Transverse colon (tissue), 4 donors: ENCODE results near the gene PTCHD4. TPM values are rescaled to one million over a fixed set of nuclear protein-coding genes. Genes with fewer than 3 reads are reported as not detected.

Source experiments
- DNase-seq: peaks from one replicate; pipeline ENCODE4 v3.0.0-alpha.2; 2019
- H3K27ac ChIP-seq, 4 donors: fragments of 200-600 bp; sonication (generic); 2 replicates each; pipeline ENCODE4 v1.5.1; 2016 to 2018; ENCODE audit warnings: inconsistent platforms in 4 of 4
- H3K27me3 ChIP-seq: fragments of 200-600 bp; sonication (generic); 2 replicates; pipeline ENCODE4 v1.5.1; 2017; ENCODE audit warnings: inconsistent platforms
- H3K36me3 ChIP-seq, 4 donors: fragments of 200-600 bp; sonication (generic); 2 replicates each; pipeline ENCODE4 v1.5.1; 2017 to 2019; ENCODE audit warnings: inconsistent platforms in 4 of 4
- H3K4me1 ChIP-seq, 4 donors: fragments of 200-600 bp; sonication (generic); 2 replicates each; pipeline ENCODE4 v1.5.1; 2017 to 2020; ENCODE audit warnings: inconsistent platforms in 4 of 4
- H3K4me3 ChIP-seq, 4 donors: fragments of 200-600 bp; sonication (generic); 1 replicate in 1 of 4; 2 replicates in 3 of 4; pipeline versions ENCODE4 v1.5.1 to v1.6.1; 2017 to 2019; ENCODE audit warnings: inconsistent platforms in 4 of 4
- H3K9me3 ChIP-seq, 2 donors: fragments of 200-600 bp; sonication (generic); 2 replicates each; pipeline ENCODE4 v1.5.1; 2017 to 2019; ENCODE audit warnings: inconsistent platforms in 2 of 2
- CTCF ChIP-seq, 5 experiments: fragments of 200-600 bp in 3 of 5; fragments of 450-650 bp in 2 of 5; sonication (generic) in 3 of 5; IDR thresholded peaks; 1 replicate in 2 of 5; 2 replicates in 3 of 5; pipeline ENCODE4 v1.5.1; 2016 to 2017; ENCODE audit warnings: antibody characterized with exemption in 5 of 5, inconsistent platforms in 3 of 5, mild to moderate bottlenecking in 2 of 5, moderate library complexity in 1 of 5
- EP300 ChIP-seq: sonication (generic); formaldehyde crosslinking; IDR thresholded peaks from one replicate; pipeline ENCODE4 v1.6.1; 2017; ENCODE audit warnings: antibody characterized with exemption, low read depth
- POLR2A ChIP-seq: fragments of 450-650 bp; IDR thresholded peaks from one replicate; pipeline ENCODE4 v1.6.1; 2016; ENCODE audit warnings: antibody characterized with exemption, mild to moderate bottlenecking, moderate library complexity
- POLR2AphosphoS5 ChIP-seq, 3 donors: sonication (generic); formaldehyde crosslinking; IDR thresholded peaks; one replicate each; pipeline ENCODE4 v1.6.1; 2016; ENCODE audit warnings: antibody characterized with exemption in 3 of 3
- WGBS, 2 donors: methylation state at CpG; one replicate each; pipeline ENCODE4 v1.1.5; 2018; ENCODE audit warnings: low coverage in 1 of 2; 5-methylcytosine and 5-hydroxymethylcytosine counted together
- in situ Hi-C, 4 donors: fragments of 200-750 bp; cut with MboI; loops; one replicate each; pipeline versions ENCODE4 v1.15.0 to v1.15.1; 2017; ENCODE audit warnings: low sequenced_read_pairs in 3 of 4, low pct_ligation_motif_present in 1 of 4, low pct_unique_long_range_greater_than_20kb in 1 of 4
- intact Hi-C: fragments of 100-400 bp; cut with DNase I; formaldehyde crosslinking; loops from one replicate; pipeline ENCODE4 v1.15.1; 2023; ENCODE audit warnings: low total_unique reads
- total RNA-seq, 4 donors: library from RNA; depleted of rRNA; stranded (reverse); fragments of >200 nt; gene quantifications; one replicate each; pipeline ENCODE4 v1.1.0, GENCODE V29; 2016

Gene PTCHD4
- total RNA-seq, 4 donors from 2014 or later = 0.16 to 0.75 (median 0.27) TPM; not detected in 1

GRCh38 chr6:48087448-48087847 is 23.5 kb downstream of the PTCHD4 start:
- no peak for DNase-seq
- no peak overlapping the region for H3K4me3 ChIP-seq
- TF ChIP-seq CTCF (IDR thresholded peaks at IDR 0.05) (no peak), EP300 (no peak), POLR2A (no peak), POLR2AphosphoS5 (IDR thresholded peaks at IDR 0.05) (no peak)
- H3K9me3 ChIP-seq = no peaks in the 10 kb centered on the region
- WGBS, 2 donors = 11 to 15% methylated on average over 1 of the region's 1 CpG
- no peaks in the 10 kb centered on the region for H3K27me3 ChIP-seq
- H3K36me3 ChIP-seq = no peaks in the 10 kb centered on the region
- in situ Hi-C loops (no loop called here), intact Hi-C loops (no loop called here)
- no peaks in the 10 kb centered on the region for H3K4me1 ChIP-seq
- no peak overlapping the region for H3K27ac ChIP-seq

- in situ Hi-C loops (no loop called here), intact Hi-C loops (no loop called here)
- TF ChIP-seq EP300 = no peak
- TF ChIP-seq POLR2A = no peak
- TF ChIP-seq CTCF (IDR thresholded peaks at IDR 0.05) = no peak
- TF ChIP-seq POLR2AphosphoS5 (IDR thresholded peaks at IDR 0.05) = no peak
- no peaks in the 10 kb centered on the region for H3K9me3 ChIP-seq
- no peak overlapping the region for H3K4me3 ChIP-seq
- no peak for DNase-seq
- H3K4me1 ChIP-seq = no peaks in the 10 kb centered on the region
- no peaks in the 10 kb centered on the region for H3K36me3 ChIP-seq
- 42 to 46% methylated on average over 1 of the region's 1 CpG for WGBS, 2 donors
- H3K27me3 ChIP-seq = no peaks in the 10 kb centered on the region
- H3K27ac ChIP-seq = no peak overlapping the region
Observed at GRCh38 chr6:48086187-48086586, 24.8 kb downstream of the PTCHD4 start.

GRCh38 chr6:48085131-48085741 is 25.8 kb downstream of the PTCHD4 start:
- H3K27me3 ChIP-seq = no peaks in the 10 kb centered on the region
- intact Hi-C loops (no loop called here), in situ Hi-C loops (no loop called here)
- H3K36me3 ChIP-seq = no peaks in the 10 kb centered on the region
- TF ChIP-seq CTCF (IDR thresholded peaks at IDR 0.05) = no peak
- no peak for TF ChIP-seq POLR2AphosphoS5 (IDR thresholded peaks at IDR 0.05)
- no peak overlapping the region for H3K27ac ChIP-seq
- no peak overlapping the region for H3K4me3 ChIP-seq
- no peaks in the 10 kb centered on the region for H3K9me3 ChIP-seq
- peaks cover 0 to 3% (median 0%) of the 10 kb centered on the region in 4 donors for H3K4me1 ChIP-seq
- DNase-seq = no peak

- in situ Hi-C loops = no loop called here
- no peak for TF ChIP-seq POLR2A
- H3K27ac ChIP-seq = no peak overlapping the region
- intact Hi-C loops = no loop called here
- H3K27me3 ChIP-seq = no peaks in the 10 kb centered on the region
- H3K36me3 ChIP-seq = no peaks in the 10 kb centered on the region
- no peak overlapping the region for H3K4me3 ChIP-seq
- H3K4me1 ChIP-seq = peaks cover 0 to 4% (median 0%) of the 10 kb centered on the region in 4 donors
- no peaks in the 10 kb centered on the region for H3K9me3 ChIP-seq
- DNase-seq = no peak
Observed at GRCh38 chr6:48084201-48084600, 26.8 kb downstream of the PTCHD4 start.

GRCh38 chr6:48080227-48081009 is 30.6 kb downstream of the PTCHD4 start:
- H3K4me1 ChIP-seq = peaks cover 0 to 4% (median 0%) of the 10 kb centered on the region in 4 donors
- 61 to 64% methylated on average over 4 of the region's 4 CpGs for WGBS, 2 donors
- no peak for DNase-seq
- no peaks in the 10 kb centered on the region for H3K27me3 ChIP-seq
- no peak overlapping the region for H3K27ac ChIP-seq
- TF ChIP-seq POLR2A (no peak), POLR2AphosphoS5 (IDR thresholded peaks at IDR 0.05) (no peak), CTCF (IDR thresholded peaks at IDR 0.05) (no peak), EP300 (no peak)
- no peak overlapping the region for H3K4me3 ChIP-seq
- no peaks in the 10 kb centered on the region for H3K36me3 ChIP-seq
- intact Hi-C loops = no loop called here
- H3K9me3 ChIP-seq = no peaks in the 10 kb centered on the region
- in situ Hi-C loops = no loop called here
